Frontal cortex (tissue), 4 donors: ENCODE data around the gene H2AZ1. TPM values are rescaled to one million over a fixed set of nuclear protein-coding genes. Genes with fewer than 3 reads are reported as not detected.
A peak's percentile ranks its signal among the peaks of the same experiment; 100 is the strongest.
"Not testable (repeated sequence)": the region's sequence is repeated elsewhere in the genome, so short reads cannot be mapped to it uniquely, and the experiment has no call there.

Source experiments
- DNase-seq, 2 donors: peaks; one replicate each; pipeline ENCODE4 v3.0.0; 2012; ENCODE audit warnings: low spot score in 2 of 2
- FAIRE-seq: peaks from 2 replicates; lab custom pipeline; 2012; peaks lifted over from hg19 to GRCh38; lab: Jason Lieb, UNC
- total RNA-seq: library from RNA; depleted of rRNA; stranded (reverse); fragments of >200 nt; gene quantifications from one replicate; pipeline ENCODE4 v1.2.3, GENCODE V29; 2014
- donor health status: control.
- donor health status: control.
- donor health status: control.

The H2AZ1 gene
- 119 TPM for total RNA-seq

DNA sequence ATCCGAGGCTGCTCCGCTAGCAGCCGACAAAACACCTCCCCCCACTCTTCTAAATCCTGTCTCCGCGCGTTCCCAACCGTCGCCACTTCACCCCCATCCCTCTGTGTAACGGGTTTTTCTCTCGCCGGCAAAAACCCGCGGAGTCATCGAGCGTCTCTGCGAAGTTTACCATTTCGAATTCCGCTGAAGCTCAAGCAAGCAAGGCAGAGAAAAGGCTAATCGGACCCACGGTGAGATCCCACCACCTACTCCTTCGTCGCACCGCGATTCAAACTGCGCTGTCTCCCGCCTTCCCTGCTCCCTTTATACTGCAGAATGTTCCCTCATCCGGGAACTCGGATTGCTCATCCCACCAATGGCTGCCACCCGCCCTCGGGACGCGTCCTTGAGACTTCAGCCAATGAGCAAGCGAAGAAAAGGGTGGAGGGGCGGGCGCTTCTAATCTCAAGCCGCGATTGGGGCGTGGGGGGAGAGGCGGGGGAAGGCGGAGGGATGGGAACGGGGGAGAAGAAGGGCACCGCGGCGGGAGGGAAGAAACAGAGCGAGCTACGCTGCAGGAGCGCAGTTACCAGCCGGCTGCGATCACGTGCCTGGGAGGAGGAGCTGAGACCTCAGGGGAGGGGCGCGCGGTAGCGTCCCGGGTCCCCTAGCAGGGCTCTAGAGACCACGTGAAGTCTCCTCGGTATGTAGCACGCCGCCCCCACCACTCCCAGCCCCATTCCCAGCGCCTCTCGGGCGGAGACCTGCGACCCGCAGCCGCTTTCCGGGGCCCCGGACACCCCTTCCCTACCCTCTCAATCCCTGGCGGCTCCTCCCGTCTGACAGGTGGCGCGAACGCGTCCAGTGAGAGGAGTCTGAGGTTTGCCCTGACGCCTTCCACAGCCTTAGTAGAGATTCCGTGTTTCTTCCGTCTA is at the start of gene H2AZ1:
Gene H2AZ1 (minus strand): TSS at position 277 of the 914 bp plus-strand sequence. CDS start 105 bp downstream, at position 172.
- no peak for FAIRE-seq

DNA sequence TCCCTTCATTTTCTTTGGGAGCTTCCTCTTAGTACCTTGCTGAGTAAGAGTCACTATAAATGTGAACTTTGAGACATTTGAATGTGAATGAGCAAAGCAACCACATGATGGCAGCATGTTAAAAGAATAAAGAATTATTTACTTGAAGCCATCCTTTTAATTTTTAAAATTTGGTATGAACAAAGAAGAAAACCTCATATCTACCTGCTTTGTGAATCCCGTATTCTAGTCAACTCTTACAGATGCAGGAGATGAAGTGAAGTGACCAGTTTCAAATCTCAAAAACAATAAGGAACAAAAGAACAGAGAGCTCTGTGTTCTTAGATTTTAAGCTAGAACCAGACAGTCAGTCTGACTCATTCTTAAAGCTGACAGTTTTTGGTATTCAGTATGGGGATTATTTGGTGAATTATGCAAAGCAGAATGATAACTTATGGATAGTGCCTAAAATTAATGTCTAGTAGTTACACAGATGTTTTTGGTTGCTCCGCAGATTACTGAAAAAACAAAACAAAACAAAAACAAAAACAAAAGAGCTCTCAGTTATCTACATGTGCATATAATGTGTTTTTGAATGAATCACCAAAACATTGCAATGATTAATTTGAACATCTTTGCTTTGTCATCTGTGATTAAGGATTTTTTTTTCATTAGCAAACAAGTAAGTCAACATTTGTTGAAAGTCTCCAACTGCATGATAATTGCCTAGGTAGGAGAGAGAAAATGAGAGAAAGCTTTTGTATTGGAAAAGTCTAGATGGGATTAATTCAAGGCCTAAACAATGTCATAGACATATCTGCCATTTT is 48.2 kb upstream of the H2AZ1 start:
- FAIRE-seq (no peak), DNase-seq (peak in 1 of 2 donors; percentile 20)

More for the DNA sequence above, at the start of gene H2AZ1:
- peak; percentile 95 for DNase-seq

DNA sequence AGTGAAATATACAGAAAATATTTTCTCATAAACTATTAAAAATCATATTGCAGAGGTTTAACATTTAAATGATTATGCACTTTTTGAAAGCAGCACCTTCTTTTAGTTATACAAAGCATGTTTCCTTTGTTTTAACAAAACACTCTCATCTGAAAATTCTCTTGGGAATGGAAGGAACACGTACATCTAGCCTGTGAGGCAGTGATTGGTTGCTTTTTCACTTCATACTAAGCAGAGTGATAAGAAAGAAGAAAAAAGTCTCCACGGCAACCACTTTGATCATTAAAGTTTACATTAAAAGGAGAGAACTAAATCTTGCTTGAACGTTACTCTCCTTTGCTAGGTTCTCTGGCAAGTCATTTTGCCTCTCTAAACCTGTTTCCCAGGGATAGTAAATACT is 41.7 kb upstream of the H2AZ1 start:
- DNase-seq (no peak), FAIRE-seq (no peak)

DNA sequence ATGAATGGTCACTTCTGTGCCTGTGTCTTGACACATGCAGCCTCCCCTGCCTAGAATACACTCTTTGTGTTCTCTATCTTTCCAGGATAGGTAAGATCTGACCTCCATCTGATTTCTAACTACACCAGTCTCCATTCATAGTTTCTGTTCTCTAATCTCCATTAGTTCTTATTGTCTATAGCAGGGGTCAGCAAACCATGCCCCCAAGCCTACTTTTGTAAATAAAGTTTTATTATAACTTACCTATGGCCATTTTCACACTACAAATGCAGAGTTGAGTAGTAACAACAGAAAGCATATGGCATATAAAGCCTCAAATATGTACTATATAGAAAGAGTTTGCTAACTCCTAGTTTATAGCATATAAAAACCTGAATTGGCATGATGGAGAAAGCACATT is 37.6 kb upstream of the H2AZ1 start:
- DNase-seq (no peak), FAIRE-seq (no peak)

DNA sequence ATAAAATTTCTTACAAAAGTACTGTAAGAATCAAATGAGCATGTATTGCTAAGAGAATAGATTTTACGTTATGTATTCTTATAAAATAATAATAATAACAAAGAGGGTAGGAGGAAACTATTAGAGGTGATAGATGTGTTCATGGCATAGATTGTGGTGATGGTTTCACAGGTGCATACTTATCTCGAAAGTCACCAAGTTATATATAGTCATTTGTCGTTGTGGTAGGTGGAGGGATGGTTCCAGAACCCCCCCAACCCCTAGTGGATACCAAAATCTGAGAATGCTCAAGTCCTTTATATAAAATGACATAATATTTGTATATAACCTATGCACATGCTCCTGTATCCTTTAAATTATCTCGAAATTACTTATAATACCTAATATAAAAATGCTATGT is 36.7 kb upstream of the H2AZ1 start:
- DNase-seq (no peak), FAIRE-seq (no peak)

DNA sequence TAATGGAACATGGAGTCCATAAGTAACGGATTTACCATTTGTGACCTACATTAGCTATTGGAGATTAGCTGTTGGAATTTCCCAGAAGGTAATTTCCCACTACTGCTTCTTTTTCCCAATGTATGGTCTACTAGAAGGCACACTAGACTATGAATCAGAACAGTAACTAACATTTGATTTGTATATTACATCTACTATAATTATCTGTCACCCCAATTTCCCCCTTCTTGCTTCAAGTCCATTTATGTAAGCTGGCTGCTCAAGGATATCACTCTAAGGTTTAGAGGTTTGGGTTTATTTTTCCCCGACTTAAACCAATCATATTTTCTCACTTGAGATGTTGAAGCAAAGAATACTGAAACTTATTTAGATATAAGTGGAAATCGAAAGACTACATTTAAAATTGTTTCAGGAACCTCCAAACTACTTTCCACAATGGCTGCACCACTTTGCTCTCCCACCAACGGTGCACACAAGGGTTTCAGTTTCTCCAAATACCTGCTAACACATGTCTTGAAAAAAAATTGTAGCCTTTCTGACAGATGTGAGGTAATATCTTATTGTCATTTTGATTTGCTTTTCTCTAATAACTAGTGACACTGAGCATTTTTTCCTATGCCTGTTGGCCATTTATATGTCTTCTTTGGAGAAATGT is 33.3 kb upstream of the H2AZ1 start:
- DNase-seq, result no peak
- no peak for FAIRE-seq

DNA sequence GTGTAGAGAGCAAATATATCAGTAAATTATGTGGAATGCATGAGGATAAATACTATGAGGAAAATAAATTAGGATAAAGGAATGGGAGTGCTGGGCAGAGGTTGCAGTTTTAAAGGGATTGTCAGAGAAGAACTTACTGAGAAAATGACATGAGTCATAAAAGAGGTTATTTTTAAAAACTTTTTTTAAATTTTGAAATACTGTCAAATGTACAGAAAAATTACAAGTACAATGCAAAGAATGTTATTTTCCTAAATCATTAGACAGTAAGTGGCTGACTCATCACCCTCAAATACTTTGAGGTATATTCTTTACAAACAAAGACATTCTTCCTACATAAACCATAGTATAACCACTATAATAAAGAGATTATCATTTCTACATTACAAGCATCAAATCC is 29.8 kb upstream of the H2AZ1 start:
- no peak for FAIRE-seq
- DNase-seq, result no peak

DNA sequence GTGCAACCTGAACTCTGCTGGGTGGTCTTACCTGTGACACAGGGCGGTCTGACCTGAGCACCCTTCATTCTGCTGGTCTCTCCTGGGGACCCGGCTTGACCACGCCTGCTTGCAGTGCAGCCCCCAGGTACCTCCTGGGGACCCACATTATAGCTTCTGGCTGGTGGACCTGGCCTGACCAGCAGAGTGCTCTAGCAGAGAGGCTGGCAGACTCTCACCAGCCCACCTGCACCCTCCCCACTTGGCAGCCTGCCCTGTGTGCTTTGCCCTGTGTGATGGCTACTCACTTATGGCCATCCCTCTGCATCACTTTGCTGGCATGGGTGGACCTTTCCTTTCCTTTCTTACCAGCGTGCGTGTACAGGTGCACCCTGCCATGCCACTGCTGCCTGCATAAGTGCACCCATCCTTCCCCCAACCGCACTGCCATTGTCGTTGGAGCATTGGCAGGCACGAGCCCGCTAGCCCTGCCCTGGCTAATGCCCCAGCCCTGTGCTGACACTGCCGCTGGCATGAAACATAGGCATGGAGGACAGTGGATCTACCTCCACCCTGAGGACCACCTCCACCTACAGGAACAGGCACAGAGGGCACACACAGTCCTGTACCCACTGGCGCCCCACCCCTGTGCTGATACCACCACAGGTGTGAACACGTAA is 21.5 kb upstream of the H2AZ1 start:
- no peak for FAIRE-seq
- no peak for DNase-seq

DNA sequence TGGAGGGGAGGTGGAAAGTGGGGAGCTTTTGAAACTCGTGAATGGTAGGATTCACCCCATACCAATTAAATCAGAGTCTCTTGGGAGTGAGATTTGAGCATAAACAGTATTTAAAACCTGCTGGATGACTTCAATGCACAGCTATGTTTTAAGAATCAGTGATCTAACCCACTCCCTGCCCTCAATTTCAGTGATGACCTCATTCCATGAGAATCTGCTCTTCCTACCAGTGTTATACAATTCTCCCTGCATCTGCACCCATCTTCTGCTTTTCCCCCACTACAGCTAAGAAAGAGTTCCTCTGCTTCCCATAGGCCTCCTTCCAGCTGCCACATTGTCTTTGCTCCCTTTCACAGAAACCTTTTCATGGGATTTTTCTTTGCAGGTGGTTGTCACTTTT is 18.3 kb upstream of the H2AZ1 start:
- DNase-seq (no peak), FAIRE-seq (no peak)

DNA sequence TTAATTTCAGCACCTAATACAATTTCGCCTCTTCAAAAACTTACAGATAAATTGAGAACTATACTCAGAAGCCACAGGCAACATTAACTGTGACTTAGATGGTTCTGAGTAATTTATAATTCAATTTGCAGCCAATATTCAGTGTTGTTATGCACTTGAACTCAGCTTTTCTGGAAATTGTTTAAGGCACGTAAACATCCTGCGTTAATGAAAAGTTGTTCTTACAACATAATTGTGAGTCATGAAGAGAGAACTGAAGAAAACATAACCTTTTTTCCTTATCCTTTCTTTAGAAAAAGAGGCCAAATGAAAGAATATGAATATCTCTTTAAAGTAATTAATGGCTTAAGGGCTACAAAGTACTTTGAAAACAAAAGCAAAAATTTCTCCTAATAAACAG is 16.6 kb upstream of the H2AZ1 start:
- FAIRE-seq (no peak), DNase-seq (no peak)

DNA sequence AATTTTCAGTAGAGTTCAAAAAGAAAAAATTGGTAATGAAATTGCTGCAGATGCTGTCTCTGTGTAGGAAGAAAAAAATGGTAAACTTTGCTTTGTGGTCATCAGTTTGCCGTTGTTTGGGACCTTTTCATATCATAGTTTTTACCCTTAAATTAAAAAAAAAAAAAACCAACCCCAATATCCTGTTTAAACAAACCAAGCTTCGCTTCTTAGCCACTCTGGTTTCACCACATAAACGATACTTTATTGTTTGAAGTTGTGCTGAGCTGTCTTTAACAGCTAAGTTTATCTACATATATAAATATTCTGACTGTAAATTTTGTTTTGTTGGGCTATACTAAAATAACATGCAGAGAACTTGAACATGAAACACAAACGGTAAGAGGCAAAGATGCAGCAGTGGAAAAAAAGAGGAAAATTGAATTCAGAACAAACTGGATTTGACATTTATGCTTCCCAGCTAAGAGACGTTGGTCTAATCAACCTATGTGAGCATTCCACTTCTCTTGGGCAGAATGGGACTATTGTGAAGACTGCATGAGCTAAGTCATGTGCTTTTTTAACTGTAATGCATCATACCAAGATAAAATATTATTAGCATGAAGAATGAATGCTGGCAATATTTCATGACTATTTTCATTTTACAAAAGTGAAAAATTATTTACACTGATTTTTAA is 15.7 kb upstream of the H2AZ1 start:
- FAIRE-seq (no peak), DNase-seq (no peak)

DNA sequence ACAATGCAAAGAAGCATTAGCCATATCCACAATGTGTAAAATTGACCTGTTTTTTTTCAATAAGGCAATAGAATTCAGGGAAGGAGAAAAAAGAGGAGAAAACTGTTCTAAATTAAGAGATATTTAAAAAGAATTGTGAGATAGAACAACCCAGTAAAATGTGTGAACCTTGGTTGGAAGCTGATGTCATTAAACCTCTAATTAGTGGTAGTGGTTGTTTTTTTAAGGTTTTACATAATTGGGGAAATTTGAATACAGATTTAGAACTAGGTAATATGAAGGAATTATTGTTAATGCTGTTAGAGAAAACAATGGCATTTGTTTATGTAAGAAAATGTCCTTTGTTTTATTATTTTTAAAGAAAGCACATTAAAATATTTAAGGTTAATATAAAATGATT is 15.1 kb upstream of the H2AZ1 start:
- FAIRE-seq (no peak), DNase-seq (no peak)

DNA sequence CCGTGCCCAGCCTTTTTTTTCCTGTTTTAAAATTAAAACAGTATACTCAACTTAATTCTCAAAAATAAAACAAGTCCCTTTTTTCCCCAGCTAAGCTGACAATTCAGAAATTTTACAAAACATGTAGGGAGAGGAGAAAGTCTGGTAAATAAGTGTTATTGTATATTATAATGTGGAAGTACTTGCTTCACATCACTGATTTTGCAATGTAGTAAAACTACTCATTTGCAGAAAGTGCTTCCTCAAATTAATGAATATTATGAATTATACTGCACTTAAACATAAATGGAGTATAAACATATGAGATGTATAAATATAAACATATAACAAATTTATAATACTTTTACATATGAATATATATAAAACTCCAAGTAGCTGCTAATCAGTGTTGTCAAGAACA is 11.6 kb upstream of the H2AZ1 start:
- DNase-seq, result no peak
- FAIRE-seq, result peak; percentile 78

DNA sequence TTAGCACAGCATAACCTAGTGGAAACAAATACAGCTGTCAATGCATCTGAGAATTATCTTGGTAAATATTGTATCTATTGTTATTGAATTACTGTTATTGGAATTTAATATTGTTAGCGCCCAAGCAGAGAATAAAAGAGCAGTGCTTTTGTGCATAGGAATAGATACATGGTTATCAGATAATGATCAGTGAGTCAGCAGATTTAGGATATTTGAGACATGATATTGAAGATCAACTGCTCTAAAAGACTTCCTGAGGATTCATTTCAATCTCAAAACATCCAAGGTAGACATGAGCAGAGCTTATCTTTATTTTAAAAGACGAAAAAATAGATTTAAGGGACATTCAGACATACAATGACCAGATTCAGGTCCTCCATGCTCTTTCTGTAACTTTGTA is 10.6 kb upstream of the H2AZ1 start:
- no peak for DNase-seq
- FAIRE-seq, result no peak

DNA sequence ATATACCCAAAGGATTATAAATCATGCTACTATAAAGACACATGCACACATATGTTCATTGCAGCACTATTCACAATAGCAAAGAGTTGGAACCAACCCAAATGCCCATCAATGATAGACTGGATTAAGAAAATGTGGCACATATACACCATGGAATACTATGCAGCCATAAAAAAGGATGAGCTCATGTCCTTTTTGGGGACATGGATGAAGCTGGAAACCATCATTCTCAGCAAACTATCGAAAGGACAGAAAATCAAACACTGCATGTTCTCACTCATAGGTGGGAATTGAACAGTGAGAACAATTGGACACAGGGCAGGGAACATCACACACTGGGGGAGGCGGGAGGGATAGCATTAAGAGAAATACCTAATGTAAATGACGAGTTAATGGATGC is 8.1 kb upstream of the H2AZ1 start:
- DNase-seq, FAIRE-seq: not testable (repeated sequence)

DNA sequence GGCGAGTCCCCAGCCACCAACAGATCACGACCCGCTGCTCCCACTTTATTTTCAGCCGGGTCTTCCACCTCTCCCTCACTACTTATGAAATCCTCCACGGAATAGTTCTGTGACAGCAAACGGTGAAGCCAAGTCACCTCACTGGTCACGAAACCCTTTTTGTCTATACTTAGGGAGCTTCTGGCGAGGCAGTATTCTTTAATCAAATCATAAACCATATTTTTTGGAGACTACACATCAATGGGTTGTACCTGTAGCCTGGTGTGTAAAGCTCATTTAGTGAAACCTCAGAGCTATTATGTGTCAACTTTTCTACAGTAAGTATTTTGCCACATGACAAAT is 809 bp upstream of the H2AZ1 start:
- FAIRE-seq (no peak), DNase-seq (no peak)

DNA sequence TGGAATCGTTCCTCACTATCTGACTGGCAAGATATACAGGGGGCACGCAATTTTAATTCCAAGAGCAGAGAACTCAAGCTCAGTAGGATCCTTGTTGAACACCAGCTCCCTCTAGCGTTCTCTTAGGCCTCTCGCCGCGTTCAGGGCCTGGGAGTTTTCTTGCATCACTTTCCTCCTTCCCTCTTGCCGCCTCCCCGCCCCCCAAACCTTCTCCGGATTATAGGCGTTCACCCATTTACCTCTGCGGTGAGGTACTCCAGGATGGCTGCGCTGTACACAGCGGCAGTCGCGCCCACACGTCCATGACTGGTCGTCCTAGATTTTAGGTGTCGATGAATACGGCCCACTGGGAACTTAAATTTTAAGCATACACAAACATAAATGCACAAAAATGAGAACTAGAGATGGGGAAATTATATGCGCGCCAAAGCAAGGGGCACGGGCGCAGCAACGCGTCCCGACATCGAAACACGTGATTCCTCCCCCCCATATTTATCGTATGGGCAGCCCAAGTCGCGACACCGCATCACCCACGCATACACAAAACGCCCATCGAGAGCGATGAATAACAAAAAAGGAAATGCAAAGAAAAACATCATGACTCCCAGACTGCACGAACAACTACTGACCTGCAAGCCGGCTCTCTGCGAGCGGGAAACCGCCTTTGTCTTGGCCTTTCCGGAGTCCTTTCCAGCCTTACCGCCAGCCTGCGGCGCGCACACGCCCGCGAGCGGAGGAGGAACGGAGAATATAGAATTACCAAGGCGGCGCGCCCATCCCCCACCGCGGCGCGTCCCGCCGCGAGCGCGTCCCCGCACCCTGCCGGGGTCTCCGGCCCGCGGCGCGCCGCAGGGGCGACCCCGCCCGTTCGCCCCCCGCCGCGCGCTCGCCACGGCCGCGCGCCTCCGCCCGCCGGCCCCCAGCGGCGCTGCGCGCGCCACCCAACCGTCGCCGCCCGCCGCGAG is 759 bp downstream of the H2AZ1 start:
- FAIRE-seq (no peak), DNase-seq (peak; percentile 68 to 80)

DNA sequence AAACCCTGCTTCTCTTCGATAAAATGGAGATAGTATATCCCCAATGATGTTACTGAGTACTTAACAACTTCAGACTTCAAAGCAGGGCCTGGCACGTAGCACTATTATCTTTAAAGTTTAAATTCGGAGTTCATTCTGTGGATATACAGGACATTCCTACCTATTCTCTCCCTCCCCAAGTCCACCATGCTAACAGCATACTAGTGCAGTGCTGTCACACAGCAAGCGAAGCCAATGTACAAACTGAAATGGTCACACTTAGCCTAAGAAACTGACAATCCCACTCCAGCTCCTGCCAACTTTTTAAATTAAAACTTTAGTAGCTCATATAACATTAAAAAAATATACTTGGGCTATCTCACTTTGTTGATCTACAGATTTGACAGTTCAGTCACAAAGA is 2.5 kb downstream of the H2AZ1 start:
- no peak for DNase-seq
- FAIRE-seq, result no peak

DNA sequence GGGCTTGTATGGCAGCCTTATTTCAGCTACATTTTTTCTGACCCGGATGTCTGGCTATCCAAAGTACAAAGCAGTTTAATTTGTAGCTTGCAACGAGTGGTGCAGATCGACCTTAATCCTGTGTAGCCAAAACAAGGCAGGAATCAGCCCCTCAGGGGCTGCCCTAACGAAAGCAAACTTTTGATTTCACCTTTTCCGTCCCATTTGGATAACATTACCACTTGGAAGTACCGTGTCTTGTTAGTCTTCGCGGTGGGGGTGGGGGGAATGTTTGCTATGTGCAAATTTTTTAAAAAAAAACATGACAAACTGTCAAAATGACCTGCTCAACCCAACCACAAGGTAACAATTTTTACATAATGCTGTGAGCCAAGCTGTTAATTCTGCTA is 2.9 kb downstream of the H2AZ1 start:
- DNase-seq (no peak), FAIRE-seq (no peak)
